Testis (tissue), 2 donors: ENCODE results near the gene FUT8.

Source experiments
- POLR2A ChIP-seq: fragments of 450-650 bp; IDR thresholded peaks from one replicate; pipeline ENCODE4 v1.6.1; 2017; ENCODE audit warnings: antibody characterized with exemption, mild to moderate bottlenecking, moderate library complexity
- TF ChIP-seq, protein P1 (sequence below), 3 experiments: fragments of 450-650 bp in 2 of 3; fragments of 200-600 bp in 1 of 3; sonication (generic) in 1 of 3; IDR thresholded peaks; one replicate each; pipeline ENCODE4 v1.5.1; 2016 to 2019; ENCODE audit warnings: antibody characterized with exemption in 3 of 3, mild to moderate bottlenecking in 2 of 3, moderate library complexity in 1 of 3

DNA sequence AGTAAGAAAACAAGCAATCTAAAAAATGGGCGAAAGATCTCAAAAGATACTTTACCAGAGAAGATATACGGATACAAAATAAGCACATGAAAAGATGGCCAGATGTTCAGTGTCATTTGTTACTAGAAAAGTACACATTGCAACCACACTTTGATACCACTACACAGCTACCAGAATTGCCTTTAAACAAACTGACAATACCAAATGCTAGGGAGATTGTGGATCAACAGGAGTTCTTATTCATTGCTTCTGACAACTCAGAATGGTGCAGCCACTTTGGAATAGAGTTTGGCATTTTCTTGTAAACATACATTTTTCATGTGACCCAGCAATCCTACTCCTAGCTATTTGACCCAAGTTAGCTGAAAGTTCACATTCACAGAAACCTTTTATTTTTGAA is 136.3 kb downstream of the FUT8 start:
- TF ChIP-seq POLR2A = no peak
- TF ChIP-seq, protein P1, sequence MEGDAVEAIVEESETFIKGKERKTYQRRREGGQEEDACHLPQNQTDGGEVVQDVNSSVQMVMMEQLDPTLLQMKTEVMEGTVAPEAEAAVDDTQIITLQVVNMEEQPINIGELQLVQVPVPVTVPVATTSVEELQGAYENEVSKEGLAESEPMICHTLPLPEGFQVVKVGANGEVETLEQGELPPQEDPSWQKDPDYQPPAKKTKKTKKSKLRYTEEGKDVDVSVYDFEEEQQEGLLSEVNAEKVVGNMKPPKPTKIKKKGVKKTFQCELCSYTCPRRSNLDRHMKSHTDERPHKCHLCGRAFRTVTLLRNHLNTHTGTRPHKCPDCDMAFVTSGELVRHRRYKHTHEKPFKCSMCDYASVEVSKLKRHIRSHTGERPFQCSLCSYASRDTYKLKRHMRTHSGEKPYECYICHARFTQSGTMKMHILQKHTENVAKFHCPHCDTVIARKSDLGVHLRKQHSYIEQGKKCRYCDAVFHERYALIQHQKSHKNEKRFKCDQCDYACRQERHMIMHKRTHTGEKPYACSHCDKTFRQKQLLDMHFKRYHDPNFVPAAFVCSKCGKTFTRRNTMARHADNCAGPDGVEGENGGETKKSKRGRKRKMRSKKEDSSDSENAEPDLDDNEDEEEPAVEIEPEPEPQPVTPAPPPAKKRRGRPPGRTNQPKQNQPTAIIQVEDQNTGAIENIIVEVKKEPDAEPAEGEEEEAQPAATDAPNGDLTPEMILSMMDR (IDR thresholded peaks at IDR 0.05) = no peak
